VCaP (cell line): Measurements from ENCODE around the gene APOC4.

ENCODE experiments used
- H3K27ac ChIP-seq: fragments of 450-650 bp; 2 replicates; pipeline ENCODE4 v1.5.1; 2017
- CTCF ChIP-seq: fragments of 450-650 bp; conservative IDR thresholded peaks from 2 replicates; pipeline ENCODE4 v1.5.1; 2017; ENCODE audit warnings: mild to moderate bottlenecking, moderate library complexity

APOC4 gene

GRCh38 chr19:44986389-44986788, 44.4 kb downstream of the APOC4 start:
- H3K27ac ChIP-seq, result no peak overlapping the region
- TF ChIP-seq CTCF, result no peak

- TF ChIP-seq CTCF, result no peak
Measured at GRCh38 chr19:44987148-44987675, 45.2 kb downstream of the APOC4 start.

GRCh38 chr19:44988273-44988672, 46.2 kb downstream of the APOC4 start:
- H3K27ac ChIP-seq, result no peak overlapping the region

More at GRCh38 chr19:44987148-44987675, 45.2 kb downstream of the APOC4 start:
- H3K27ac ChIP-seq, result no peak overlapping the region

GRCh38 chr19:44988896-44989556, 47.0 kb downstream of the APOC4 start:
- TF ChIP-seq CTCF, result peak; percentile 81
- H3K27ac ChIP-seq, result no peak overlapping the region

More at GRCh38 chr19:44988273-44988672, 46.2 kb downstream of the APOC4 start:
- no peak for TF ChIP-seq CTCF

GRCh38 chr19:44990459-44990858, 48.4 kb downstream of the APOC4 start:
- no peak for TF ChIP-seq CTCF
- no peak overlapping the region for H3K27ac ChIP-seq

GRCh38 chr19:44990966-44991365, 48.9 kb downstream of the APOC4 start:
- no peak for TF ChIP-seq CTCF
- H3K27ac ChIP-seq, result no peak overlapping the region

GRCh38 chr19:44992336-44993163, 50.5 kb downstream of the APOC4 start:
- no peak for TF ChIP-seq CTCF
- no peak overlapping the region for H3K27ac ChIP-seq
